Upper lobe of right lung (tissue), 1 donor: ENCODE measurements around the gene PRXL2B. TPM values are rescaled to one million over a fixed set of nuclear protein-coding genes. Genes with fewer than 3 reads are reported as not detected.

Experiments used
- ATAC-seq: fragments of 200-7000 bp; cut with Tn5 transposase; one replicate; pipeline ENCODE4 v1.9.1; 2020; ENCODE audit warnings: mild to moderate bottlenecking, moderate library complexity
- DNase-seq: peaks from one replicate; pipeline ENCODE4 v3.0.0-alpha.2; 2020
- H3K27ac ChIP-seq: fragments of 200-600 bp; one replicate; pipeline ENCODE4 v1.8.0; 2022
- H3K27me3 ChIP-seq: fragments of 200-600 bp; one replicate; pipeline ENCODE4 v1.8.0; 2022; ENCODE audit warnings: mild to moderate bottlenecking
- H3K36me3 ChIP-seq: fragments of 200-600 bp; one replicate; pipeline ENCODE4 v1.8.0; 2022
- H3K4me1 ChIP-seq: fragments of 200-600 bp; one replicate; pipeline ENCODE4 v1.8.0; 2022
- H3K4me3 ChIP-seq: fragments of 200-600 bp; one replicate; pipeline ENCODE4 v1.8.0; 2022; ENCODE audit warnings: mild to moderate bottlenecking
- H3K9me3 ChIP-seq: fragments of 200-600 bp; one replicate; pipeline ENCODE4 v1.8.0; 2022
- intact Hi-C: fragments of 100-400 bp; cut with DNase I; formaldehyde crosslinking; loops from one replicate; pipeline ENCODE4 v1.11.0; 2022
- total RNA-seq: library from RNA; stranded (reverse); fragmentation: NEBNext Ultra II Directional; extraction: Animal tissue kit (Norgen Biotek cat#: 25700); gene quantifications from one replicate; pipeline ENCODE4 v1.2.1, GENCODE V29; 2021
- TF ChIP-seq, protein P1 (sequence below): fragments of 200-600 bp; IDR thresholded peaks from one replicate; pipeline ENCODE4 v1.8.0; 2022; ENCODE audit warnings: antibody characterized with exemption
- donor health status: DM: no; HTN: yes; CAD: no; lungs with severe emphysema.

PRXL2B gene
- total RNA-seq, 1 donor from 2014 or later = 25.9 TPM

DNA sequence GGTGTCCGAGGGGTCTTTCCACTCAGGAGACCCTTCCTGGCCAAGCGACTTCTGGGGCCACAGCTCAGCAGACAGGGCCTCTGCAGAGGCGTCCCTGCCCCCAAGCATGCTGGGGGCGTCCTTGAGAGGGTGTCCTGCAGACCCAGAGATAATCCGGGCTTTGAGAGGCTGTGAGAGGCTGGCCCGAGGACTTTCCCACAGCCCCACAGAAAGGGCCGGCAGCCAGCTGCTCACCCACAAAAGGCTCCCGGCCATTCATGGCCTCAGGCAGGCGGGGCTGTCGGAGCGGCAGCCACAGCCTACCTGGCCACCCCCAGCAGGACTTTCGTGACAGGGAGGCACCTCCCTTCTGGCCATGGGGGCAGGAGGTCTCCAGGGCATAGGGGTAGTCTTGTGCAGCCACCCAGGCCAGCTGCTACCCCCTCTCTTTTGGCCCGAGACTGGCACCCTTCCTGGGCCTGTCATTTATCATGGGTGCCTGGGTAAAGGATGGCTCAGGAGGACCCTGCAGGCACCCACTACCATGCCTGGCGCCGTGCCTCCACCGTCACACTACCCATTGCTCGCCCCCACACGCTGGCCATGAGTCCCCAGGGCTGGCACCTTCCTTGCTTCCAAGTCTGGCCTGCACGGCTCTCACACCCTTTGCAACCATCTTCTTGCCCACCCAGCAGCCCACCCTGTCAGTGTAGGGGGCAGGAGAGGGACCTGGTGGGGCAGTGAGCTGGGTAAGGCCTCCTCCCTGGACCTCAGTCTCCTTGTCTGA is 41.5 kb upstream of the PRXL2B start:
- Histone ChIP-seq H3K4me1 (peaks cover 42% of the 10 kb centered on the region), H3K4me3 (no peak overlapping the region), H3K27ac (peak overlapping the region; percentile 72), H3K27me3 (peaks cover 11% of the 10 kb centered on the region), H3K9me3 (no peaks in the 10 kb centered on the region), H3K36me3 (no peaks in the 10 kb centered on the region)
- DNase-seq (no peak), ATAC-seq (no peak)
- intact Hi-C loops = loop anchor here (10.0 kb wide), 1 partner anchor 130 kb away; the partner anchor contains the start of gene PEX10
- TF ChIP-seq, protein P1, sequence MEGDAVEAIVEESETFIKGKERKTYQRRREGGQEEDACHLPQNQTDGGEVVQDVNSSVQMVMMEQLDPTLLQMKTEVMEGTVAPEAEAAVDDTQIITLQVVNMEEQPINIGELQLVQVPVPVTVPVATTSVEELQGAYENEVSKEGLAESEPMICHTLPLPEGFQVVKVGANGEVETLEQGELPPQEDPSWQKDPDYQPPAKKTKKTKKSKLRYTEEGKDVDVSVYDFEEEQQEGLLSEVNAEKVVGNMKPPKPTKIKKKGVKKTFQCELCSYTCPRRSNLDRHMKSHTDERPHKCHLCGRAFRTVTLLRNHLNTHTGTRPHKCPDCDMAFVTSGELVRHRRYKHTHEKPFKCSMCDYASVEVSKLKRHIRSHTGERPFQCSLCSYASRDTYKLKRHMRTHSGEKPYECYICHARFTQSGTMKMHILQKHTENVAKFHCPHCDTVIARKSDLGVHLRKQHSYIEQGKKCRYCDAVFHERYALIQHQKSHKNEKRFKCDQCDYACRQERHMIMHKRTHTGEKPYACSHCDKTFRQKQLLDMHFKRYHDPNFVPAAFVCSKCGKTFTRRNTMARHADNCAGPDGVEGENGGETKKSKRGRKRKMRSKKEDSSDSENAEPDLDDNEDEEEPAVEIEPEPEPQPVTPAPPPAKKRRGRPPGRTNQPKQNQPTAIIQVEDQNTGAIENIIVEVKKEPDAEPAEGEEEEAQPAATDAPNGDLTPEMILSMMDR = no peak

DNA sequence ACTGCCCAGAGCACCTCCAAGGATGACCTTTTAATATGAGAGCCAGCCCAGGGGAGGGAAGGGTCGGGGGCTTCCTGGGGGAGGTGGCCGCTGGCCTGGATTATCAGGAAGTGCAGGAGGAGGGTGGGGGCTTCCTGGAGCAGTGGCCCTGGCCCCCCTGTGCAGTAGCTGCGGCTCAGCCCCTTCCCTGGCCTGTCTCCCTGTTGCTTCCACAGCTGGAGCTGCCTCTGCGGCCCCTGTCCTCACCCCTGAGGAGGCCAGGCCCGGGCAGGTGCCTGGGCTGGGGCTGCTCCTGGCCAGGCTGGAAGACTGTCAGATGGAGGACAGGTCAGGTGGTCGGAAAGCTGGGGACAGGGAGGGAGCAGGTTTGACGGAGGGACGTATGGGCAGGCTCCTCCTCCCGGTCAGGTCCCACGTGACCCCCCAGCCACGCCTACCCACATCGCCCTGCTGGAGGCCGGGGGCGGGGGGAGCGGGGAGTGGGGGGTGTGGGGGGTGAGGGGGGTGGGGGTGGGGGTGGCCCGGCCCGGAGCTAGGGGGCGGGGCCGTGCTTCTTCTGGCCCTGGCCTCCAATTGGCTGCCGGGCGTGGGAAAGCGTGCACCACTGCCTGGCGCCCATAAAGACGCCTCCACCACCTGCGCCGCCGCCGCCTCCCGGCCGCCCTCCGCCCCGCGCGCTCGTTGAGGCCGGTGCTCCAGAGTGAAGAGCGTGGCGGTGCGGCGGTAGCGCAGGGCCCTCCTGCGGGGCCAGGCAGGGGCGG is 40.6 kb upstream of the PRXL2B start:
- Histone ChIP-seq H3K27me3 (peaks cover 2% of the 10 kb centered on the region), H3K4me3 (peak overlapping the region; percentile 85), H3K9me3 (no peaks in the 10 kb centered on the region), H3K4me1 (peaks cover 42% of the 10 kb centered on the region), H3K27ac (peak overlapping the region; percentile 97), H3K36me3 (no peaks in the 10 kb centered on the region)
- TF ChIP-seq, protein P1 = no peak
- peak; percentile 76 for ATAC-seq
- intact Hi-C loops = loop anchor here (10.0 kb wide), 1 partner anchor 131 kb away; the partner anchor contains the start of gene PEX10
- peak; percentile 97 for DNase-seq

DNA sequence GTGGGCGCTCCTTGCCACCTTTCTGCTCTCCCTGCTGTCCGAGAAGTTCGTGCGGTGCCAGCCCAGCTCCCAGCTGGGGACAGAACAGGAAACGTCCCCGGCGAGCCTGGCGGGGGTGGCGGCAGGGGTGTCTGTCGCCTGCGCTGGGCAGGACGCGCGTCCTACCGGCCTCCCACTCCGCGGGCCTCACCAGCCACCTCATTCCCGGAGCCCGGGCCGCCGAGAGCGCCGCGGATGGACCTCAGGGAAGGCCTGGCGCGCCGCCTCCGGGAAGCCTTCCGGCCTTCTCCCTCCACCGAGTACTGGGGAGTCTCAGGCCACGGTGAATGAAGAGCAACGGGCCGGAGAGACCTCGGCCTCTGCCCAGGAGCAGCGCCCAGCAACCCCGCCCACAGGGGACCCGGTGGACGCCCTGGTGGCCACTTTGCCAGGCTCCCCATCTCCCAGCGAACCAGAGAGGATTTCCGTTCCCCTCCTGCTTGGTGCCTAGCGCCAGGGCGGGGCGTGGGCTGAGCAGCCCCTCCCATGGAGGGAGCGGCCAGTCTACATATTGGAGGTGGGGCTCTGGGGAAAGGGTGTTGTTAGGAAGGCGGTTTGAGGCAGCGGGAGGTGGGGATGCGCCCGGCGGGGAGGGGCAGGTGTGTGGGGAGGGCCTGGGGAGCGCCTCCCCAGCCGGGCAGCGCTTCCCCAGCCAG is 39.9 kb upstream of the PRXL2B start:
- TF ChIP-seq, protein P1 = no peak
- Histone ChIP-seq H3K9me3 (no peaks in the 10 kb centered on the region), H3K27me3 (no peaks in the 10 kb centered on the region), H3K36me3 (no peaks in the 10 kb centered on the region), H3K4me1 (peaks cover 40% of the 10 kb centered on the region), H3K27ac (peak overlapping the region; percentile 97), H3K4me3 (peak overlapping the region; percentile 85)
- ATAC-seq = peak; percentile 75
- peak; percentile 94 for DNase-seq
- intact Hi-C loops = loop anchor here (10.0 kb wide), 1 partner anchor 132 kb away; the partner anchor contains the start of gene PEX10

DNA sequence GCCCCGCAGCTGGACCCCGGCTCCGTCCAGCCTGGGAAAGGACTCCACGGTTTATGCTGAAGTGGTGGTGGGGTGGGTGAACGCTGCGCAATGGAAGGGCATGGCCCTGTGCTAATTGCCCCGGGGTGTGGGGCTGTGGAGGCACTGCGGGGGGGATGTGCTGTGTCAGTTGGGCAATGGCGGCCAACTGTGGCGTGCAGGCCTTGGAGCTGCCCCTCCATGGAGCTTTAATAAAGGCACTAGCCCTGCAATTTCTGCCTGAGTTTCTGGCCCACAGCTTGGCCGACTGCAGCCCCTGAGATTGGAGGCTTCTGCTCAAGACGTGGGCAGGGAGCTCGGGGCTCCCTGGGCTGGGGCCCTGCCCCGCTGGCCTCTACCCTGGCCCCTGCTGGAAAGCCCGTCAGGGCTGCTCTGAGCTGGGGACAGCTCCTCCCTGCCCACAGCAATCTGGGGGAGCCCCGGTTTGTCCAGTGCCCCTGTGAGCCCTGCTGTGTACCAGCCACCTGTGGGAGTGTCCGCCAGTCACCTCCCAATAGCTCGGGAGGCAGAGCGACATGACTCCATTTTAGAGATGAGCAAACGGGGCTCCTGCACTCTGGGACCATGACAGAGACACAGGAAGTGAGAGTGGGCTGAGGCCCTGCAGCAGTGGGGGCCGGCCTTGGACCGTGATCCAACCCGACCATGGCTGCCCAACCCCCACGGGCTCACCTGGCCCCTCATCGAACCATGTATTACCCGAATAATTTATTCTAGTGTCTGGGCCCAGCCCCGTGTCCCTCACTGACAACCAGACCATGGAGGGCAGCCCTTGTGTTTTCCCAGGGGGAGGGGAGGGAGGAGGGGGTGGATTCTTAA is 39.1 kb upstream of the PRXL2B start:
- peak overlapping the region; percentile 85 for H3K4me3 ChIP-seq
- H3K9me3 ChIP-seq = no peaks in the 10 kb centered on the region
- H3K27ac ChIP-seq = peak overlapping the region; percentile 97
- intact Hi-C loops = loop anchor here (10.0 kb wide), 1 partner anchor 133 kb away; the partner anchor contains the start of gene PEX10
- peaks cover 38% of the 10 kb centered on the region for H3K4me1 ChIP-seq
- no peaks in the 10 kb centered on the region for H3K36me3 ChIP-seq
- H3K27me3 ChIP-seq = no peaks in the 10 kb centered on the region
- ATAC-seq (no peak), DNase-seq (no peak)
- TF ChIP-seq, protein P1 = no peak
